Measurements from ENCODE around the gene POLR1D.
A peak's percentile ranks its signal among the peaks of the same experiment; 100 is the strongest.
"Not testable (repeated sequence)": the region's sequence is repeated elsewhere in the genome, so short reads cannot be mapped to it uniquely, and the experiment has no call there.

The POLR1D gene

GRCh38 chr13:27619093-27619727, 2.5 kb upstream of the POLR1D start:
- no peak for DNase-seq

- DNase-seq = peak; percentile 39 to 48
Observed at GRCh38 chr13:27619728-27620376, 1.8 kb upstream of the POLR1D start.

- peak; percentile 96 to 97 for DNase-seq
Observed at GRCh38 chr13:27620377-27621115, 1.1 kb upstream of the POLR1D start, which contains the start of gene LNX2. TSS of gene LNX2 (minus strand) at chr13:27620529. CDS start at chr13:27581703, 38,826 bp downstream.

GRCh38 chr13:27621116-27621365, 651 bp upstream of the POLR1D start:
- no peak for DNase-seq

- DNase-seq = no peak
Observed at GRCh38 chr13:27622102-27622820, 569 bp downstream of the POLR1D start.

GRCh38 chr13:27622881-27623280, 1.2 kb downstream of the POLR1D start:
- DNase-seq = no peak

- DNase-seq = no peak
Observed at GRCh38 chr13:27624071-27624470, 2.4 kb downstream of the POLR1D start.

- no peak for DNase-seq
Observed at GRCh38 chr13:27625839-27626238, 4.1 kb downstream of the POLR1D start.

GRCh38 chr13:27627380-27627779, 5.7 kb downstream of the POLR1D start:
- no peak for DNase-seq

GRCh38 chr13:27628081-27628480, 6.4 kb downstream of the POLR1D start:
- no peak for DNase-seq

GRCh38 chr13:27628766-27629165, 7.1 kb downstream of the POLR1D start:
- not testable (repeated sequence) for DNase-seq

- DNase-seq = no peak
Observed at GRCh38 chr13:27631156-27631555, 9.5 kb downstream of the POLR1D start.

GRCh38 chr13:27631665-27632064, 10.0 kb downstream of the POLR1D start:
- DNase-seq = no peak

GRCh38 chr13:27632214-27632613, 10.5 kb downstream of the POLR1D start:
- DNase-seq = no peak

- DNase-seq = no peak
Observed at GRCh38 chr13:27632648-27633047, 11.0 kb downstream of the POLR1D start.

- DNase-seq = no peak
Observed at GRCh38 chr13:27634231-27634630, 12.5 kb downstream of the POLR1D start.

- no peak for DNase-seq
Observed at GRCh38 chr13:27634791-27635190, 13.1 kb downstream of the POLR1D start.

GRCh38 chr13:27635266-27635665, 13.6 kb downstream of the POLR1D start:
- no peak for DNase-seq

GRCh38 chr13:27636589-27637288, 15.0 kb downstream of the POLR1D start:
- no peak for DNase-seq

GRCh38 chr13:27637289-27637626, 15.6 kb downstream of the POLR1D start:
- DNase-seq = no peak

- no peak for DNase-seq
Observed at GRCh38 chr13:27638001-27638400, 16.3 kb downstream of the POLR1D start.

GRCh38 chr13:27638521-27638920, 16.8 kb downstream of the POLR1D start:
- no peak for DNase-seq

- DNase-seq = no peak
Observed at GRCh38 chr13:27639186-27639585, 17.5 kb downstream of the POLR1D start.

All from CD4-positive, alpha-beta T cell treated with Interleukin-1 beta for 1 hour (primary cell).